Occipital lobe (tissue), 2 donors: Measurements from ENCODE around the gene ZSCAN2. TPM values are rescaled to one million over a fixed set of nuclear protein-coding genes. Genes with fewer than 3 reads are reported as not detected.

ENCODE experiments used
- DNase-seq: peaks from one replicate; lab custom pipeline; 2025; lab: John Stamatoyannopoulos, UW
- total RNA-seq: library from RNA; depleted of rRNA; stranded (reverse); fragments of >200 nt; gene quantifications from one replicate; pipeline ENCODE4 v1.2.3, GENCODE V29; 2014

ZSCAN2 gene
- total RNA-seq, 1 donor from 2014 or later, result 32.6 TPM

GRCh38 chr15:84598250-84598649 is 2.6 kb upstream of the ZSCAN2 start:
- no peak for DNase-seq

DNA sequence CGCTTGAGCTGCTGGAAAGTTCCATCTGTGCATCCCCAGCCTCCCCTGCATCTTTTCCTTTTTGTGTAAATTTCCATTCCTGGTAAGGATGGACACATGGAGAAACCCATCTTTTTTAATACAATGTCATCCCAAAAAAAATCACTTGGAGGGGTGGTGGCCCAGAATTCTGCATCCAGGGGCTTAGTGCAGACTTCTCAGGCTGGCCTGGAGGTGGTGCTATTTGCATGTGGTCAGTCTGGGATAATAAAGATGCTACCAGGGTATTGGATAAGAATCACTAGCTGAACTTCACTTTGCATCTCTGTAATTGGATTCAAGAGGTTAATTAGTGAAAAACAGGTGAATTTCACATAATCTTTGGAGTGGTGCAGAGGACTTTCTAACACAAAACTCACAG is 1.8 kb upstream of the ZSCAN2 start:
- no peak for DNase-seq

- no peak for DNase-seq
These were observed 903 bp upstream of the ZSCAN2 start for GRCh38 chr15:84599906-84600305.

DNA sequence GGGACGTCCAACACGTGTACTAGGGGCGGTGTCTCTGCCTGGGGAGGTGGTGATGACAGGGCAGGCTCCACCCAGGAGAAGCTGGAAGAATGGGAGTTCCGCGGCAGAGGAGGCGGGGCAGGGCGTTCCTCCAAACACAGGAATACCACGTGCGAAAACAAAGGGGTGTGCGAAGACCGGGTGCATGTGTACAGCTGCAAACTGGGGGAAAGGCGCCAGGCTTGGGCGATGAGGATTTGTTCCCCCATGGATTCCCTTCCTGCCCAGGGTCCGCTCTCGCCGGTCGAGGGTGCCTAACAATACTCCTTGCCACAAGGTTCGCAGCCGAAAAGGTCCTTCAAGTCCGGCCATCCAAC is 500 bp upstream of the ZSCAN2 start:
- DNase-seq, result peak; percentile 64

GRCh38 chr15:84601555-84601838 is 688 bp downstream of the ZSCAN2 start:
- DNase-seq, result no peak

DNA sequence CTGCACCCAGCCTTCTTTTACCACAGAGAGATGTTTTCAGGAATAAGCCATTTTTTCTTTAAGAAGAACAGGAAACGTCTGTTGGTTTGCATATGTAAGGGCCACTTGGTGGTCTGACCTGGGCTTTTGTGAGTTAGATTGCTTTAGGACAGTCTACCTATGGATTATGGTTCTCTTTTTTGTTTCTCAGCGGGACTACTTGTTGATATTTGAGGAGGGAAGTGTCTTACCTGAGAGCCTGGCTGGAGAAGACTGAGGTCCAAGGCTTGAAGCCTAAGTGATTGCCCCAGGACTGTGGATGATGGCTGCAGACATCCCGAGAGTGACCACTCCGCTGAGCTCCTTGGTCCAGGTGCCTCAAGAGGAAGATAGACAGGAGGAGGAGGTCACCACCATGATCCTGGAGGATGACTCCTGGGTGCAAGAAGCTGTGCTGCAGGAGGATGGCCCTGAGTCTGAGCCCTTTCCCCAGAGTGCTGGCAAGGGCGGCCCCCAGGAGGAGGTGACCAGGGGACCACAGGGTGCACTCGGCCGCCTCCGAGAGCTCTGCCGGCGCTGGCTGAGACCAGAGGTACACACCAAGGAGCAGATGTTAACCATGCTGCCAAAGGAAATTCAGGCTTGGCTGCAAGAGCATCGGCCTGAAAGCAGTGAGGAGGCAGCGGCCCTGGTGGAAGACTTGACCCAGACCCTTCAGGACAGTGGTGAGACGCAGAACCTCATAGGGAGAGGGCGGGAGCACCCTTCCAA is 3.0 kb downstream of the ZSCAN2 start:
- no peak for DNase-seq

- peak; percentile 7 for DNase-seq
These were observed 4.2 kb downstream of the ZSCAN2 start for GRCh38 chr15:84604826-84605553.

- no peak for DNase-seq
These were observed 4.7 kb downstream of the ZSCAN2 start for GRCh38 chr15:84605554-84605882.

GRCh38 chr15:84606653-84607120 is 5.9 kb downstream of the ZSCAN2 start:
- DNase-seq, result no peak

DNA sequence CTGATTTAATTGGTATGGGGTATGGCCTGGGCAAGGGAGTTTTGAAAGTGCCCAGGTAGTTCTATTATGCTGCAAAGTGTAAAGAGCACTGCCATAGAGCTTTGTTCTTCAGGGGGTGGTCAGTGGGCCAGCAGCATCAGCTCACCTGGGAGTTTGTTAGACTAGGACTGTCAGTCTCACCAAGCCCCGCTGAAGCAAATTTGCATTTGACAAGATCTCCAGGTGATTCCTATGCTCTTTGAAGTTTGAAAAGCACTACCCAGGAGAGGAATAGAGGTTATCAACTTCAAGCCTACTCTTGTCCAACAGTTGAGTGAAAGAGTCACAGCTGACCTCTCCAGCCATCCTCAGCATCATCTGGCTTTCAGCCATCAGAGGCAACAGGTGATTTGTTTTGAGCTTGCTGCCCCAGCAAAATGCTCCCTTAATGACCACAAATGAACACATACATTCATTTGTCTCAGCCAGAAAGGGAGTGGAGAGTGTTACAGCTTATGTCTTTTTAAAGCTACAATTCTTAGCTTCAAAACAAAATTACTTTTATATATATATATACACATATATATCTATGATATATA is 8.0 kb downstream of the ZSCAN2 start:
- DNase-seq, result no peak

DNA sequence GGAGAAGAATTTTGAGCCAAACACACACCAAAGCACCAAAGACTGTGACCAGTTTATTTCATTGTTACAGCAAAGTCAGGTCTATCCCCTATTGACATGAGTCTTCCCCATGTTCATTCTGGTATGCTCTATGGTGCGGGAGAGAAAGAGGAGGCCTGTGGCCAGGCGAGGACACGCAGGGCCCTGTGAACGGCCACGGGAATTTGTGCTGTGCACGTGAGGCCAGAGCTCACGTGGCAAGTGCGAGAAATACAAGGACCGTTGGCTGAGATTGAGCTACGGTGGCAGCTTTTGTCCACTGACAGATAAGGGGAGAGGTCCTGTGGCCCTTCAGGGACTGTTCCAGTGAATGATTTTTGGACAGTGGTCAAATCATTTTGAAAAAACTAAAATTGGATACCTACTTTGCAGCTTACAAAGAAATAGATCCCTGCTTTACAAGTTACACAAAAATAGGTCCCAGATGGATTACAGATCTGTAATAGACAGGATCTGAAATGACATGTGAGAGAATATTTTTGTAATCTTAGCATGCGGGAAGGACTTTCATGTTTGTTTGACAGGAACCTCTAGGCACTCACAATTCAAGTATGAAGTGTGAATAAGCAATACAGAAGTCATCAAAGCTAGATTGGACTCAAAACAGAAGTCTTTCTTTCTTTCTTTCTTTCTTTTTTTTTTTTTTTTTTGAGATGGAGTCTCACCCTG is 9.2 kb downstream of the ZSCAN2 start:
- DNase-seq, result no peak

DNA sequence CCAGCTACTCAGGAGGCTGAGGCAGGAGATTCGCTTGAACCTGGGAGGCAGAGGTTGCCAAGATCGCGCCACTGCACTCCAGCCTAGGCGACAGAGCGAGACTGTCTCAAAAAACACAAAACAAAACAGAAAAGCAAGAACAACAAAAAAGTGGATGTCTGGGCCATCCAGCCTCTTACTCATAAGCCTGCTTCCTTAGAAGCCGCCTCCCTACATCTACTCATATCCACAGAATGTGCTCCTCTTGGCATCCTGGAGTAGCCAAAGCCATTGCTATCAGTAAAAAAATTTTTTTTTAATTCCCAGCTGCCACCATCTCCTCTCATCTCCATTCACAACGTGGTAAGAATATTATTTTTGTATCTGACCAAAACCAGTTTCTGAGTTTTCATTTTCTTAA is 10.8 kb downstream of the ZSCAN2 start:
- DNase-seq, result no peak

- no peak for DNase-seq
These were observed 15.4 kb downstream of the ZSCAN2 start for GRCh38 chr15:84616235-84616634.

- DNase-seq, result no peak
These were observed 19.8 kb downstream of the ZSCAN2 start for GRCh38 chr15:84620626-84621025.

DNA sequence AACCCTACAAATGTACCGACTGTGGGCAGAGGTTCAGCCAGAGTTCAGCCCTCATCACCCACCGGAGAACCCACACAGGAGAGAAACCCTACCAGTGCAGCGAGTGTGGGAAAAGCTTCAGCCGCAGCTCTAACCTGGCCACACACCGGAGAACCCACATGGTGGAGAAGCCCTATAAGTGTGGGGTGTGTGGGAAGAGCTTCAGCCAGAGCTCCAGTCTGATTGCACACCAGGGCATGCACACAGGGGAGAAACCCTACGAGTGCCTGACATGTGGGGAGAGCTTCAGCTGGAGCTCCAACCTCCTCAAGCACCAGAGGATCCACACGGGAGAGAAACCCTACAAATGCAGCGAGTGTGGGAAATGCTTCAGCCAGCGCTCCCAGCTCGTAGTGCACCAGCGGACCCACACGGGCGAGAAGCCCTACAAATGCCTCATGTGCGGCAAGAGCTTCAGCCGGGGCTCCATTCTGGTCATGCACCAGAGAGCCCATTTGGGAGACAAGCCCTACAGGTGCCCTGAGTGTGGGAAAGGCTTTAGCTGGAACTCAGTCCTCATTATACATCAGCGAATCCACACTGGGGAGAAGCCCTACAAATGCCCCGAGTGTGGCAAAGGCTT is 20.7 kb downstream of the ZSCAN2 start:
- no peak for DNase-seq

GRCh38 chr15:84624359-84624758 is 23.6 kb downstream of the ZSCAN2 start:
- no peak for DNase-seq

- DNase-seq, result no peak
These were observed 24.3 kb downstream of the ZSCAN2 start for GRCh38 chr15:84625123-84625522.

GRCh38 chr15:84629033-84629432 is 28.2 kb downstream of the ZSCAN2 start:
- DNase-seq, result no peak

DNA sequence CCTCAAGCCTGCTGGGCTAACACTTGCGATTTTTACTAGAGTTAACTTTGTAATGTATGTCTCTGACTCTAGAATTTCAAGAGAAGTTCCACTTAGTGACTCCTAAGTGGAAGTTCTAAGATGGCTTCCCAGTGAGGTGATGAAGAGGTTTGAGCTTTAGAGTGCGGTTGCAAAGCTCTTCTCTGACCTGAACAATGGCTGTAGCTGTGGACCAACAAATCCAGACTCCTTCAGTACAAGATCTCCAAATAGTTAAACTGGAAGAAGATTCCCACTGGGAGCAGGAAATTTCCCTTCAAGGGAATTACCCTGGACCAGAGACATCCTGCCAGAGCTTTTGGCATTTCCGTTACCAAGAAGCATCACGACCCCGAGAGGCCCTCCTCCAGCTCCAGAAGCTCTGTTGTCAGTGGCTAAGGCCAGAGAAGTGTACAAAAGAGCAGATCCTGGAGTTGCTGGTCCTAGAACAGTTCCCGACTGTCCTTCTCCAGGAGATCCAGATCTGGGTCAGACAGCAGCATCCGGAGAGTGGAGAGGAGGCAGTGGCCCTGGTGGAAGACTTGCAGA is 31.0 kb downstream of the ZSCAN2 start:
- no peak for DNase-seq

DNA sequence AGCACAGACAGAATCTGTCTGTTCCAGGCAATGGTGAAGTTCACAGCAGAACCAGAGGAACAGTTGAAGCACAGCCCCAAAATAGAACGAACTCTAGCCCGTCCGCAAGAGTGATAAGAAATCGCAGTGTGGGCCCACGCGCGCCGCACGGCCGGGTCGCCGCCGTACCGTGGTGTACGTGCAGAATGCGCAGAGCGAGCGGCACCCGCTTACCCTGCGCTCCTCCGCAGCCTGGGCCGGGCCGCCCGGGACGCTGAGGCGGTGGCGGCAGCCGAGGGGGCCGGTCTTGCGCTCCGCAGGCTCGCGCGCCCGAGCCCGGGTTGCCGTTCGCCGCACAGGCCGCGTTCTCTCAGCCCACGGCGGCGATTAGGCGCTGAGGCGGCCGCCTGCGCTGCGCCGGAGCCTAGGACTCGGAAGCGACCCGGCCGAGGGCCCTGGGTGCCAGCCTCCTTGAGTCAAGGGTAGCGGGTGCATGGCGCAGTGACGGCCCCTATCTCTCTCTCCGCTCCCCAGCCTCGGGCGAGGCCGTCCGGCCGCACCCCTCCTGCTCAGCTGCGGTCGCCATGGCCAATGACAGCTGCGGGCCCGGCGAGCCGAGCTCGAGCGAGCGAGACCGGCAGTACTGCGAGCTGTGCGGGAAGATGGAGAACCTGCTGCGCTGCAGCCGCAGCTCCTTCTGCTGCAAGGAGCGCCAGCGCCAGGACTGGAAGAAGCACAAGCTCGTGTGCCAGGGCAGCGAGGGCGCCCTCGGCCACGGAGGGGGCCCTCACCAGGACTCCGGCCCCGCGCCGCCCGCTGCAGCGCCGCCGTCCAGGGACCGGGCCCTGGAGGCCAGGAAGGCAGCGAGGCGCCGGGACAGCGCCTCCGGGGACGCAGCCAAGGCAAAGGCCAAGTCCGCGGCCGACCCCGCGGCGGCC is 32.8 kb downstream of the ZSCAN2 start:
- peak; percentile 66 for DNase-seq
